ENCODE data around the gene SVIL. TPM values are rescaled to one million over a fixed set of nuclear protein-coding genes. Genes with fewer than 3 reads are reported as not detected.
A peak's percentile ranks its signal among the peaks of the same experiment; 100 is the strongest.

Gene SVIL
- total and polyA plus RNA-seq, 2 of the 13 experiments (the other 11 are each of a cell fraction or from before 2014, with no cell fraction given): 3.9 to 12.1 TPM

- TF ChIP-seq ZNF280D (CRISPR knock-in tag; IDR thresholded peaks at IDR 0.05): peak; percentile 39; the same call in 1 of the 2 replicates
- TF ChIP-seq CBFB (CRISPR knock-in tag; IDR thresholded peaks at IDR 0.05): no peak
- peak; percentile 19; the same call in 1 of the 2 replicates for TF ChIP-seq RXRA (CRISPR knock-in tag; IDR thresholded peaks at IDR 0.05)
- no peak for TF ChIP-seq MZF1 (CRISPR knock-in tag; IDR thresholded peaks at IDR 0.05; ENCODE audit: borderline replicate concordance)
- TF ChIP-seq CEBPB (IDR thresholded peaks at IDR 0.05; ENCODE audit: borderline replicate concordance, low read depth, low read length): no peak
- no peak; the same call in 1 of the 2 replicates for TF ChIP-seq PRDM15 (CRISPR knock-in tag; IDR thresholded peaks at IDR 0.05)
- TF ChIP-seq MXD4 (CRISPR knock-in tag; IDR thresholded peaks at IDR 0.05): peak; percentile 56; the same call in 1 of the 2 replicates
- 0 out of 2 replicates have a peak, but pooled peaks have one; percentile 39 for TF ChIP-seq ZNF616 (CRISPR knock-in tag; IDR thresholded peaks at IDR 0.05; ENCODE audit: low read depth)
- TF ChIP-seq CSRNP1 (CRISPR knock-in tag; IDR thresholded peaks at IDR 0.05): peak; percentile 41; the same call in 1 of the 2 replicates
- TF ChIP-seq ZNF761 (CRISPR knock-in tag; conservative IDR thresholded peaks at IDR 0.05): no peak
- TF ChIP-seq, protein P1, sequence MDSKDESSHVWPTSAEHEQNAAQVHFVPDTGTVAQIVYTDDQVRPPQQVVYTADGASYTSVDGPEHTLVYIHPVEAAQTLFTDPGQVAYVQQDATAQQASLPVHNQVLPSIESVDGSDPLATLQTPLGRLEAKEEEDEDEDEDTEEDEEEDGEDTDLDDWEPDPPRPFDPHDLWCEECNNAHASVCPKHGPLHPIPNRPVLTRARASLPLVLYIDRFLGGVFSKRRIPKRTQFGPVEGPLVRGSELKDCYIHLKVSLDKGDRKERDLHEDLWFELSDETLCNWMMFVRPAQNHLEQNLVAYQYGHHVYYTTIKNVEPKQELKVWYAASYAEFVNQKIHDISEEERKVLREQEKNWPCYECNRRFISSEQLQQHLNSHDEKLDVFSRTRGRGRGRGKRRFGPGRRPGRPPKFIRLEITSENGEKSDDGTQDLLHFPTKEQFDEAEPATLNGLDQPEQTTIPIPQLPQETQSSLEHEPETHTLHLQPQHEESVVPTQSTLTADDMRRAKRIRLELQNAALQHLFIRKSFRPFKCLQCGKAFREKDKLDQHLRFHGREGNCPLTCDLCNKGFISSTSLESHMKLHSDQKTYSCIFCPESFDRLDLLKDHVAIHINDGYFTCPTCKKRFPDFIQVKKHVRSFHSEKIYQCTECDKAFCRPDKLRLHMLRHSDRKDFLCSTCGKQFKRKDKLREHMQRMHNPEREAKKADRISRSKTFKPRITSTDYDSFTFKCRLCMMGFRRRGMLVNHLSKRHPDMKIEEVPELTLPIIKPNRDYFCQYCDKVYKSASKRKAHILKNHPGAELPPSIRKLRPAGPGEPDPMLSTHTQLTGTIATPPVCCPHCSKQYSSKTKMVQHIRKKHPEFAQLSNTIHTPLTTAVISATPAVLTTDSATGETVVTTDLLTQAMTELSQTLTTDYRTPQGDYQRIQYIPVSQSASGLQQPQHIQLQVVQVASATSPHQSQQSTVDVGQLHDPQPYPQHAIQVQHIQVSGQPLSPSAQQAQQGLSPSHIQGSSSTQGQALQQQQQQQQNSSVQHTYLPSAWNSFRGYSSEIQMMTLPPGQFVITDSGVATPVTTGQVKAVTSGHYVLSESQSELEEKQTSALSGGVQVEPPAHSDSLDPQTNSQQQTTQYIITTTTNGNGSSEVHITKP (CRISPR knock-in tag; IDR thresholded peaks at IDR 0.05; ENCODE audit: low read depth): no peak
- no peak for TF ChIP-seq ZBTB26 (CRISPR knock-in tag; IDR thresholded peaks at IDR 0.05; ENCODE audit: borderline replicate concordance)
Measured at GRCh38 chr10:29409241-29410054, 225.3 kb downstream of the SVIL start (continued).
